Measurements from ENCODE around the gene SP3.

DNA sequence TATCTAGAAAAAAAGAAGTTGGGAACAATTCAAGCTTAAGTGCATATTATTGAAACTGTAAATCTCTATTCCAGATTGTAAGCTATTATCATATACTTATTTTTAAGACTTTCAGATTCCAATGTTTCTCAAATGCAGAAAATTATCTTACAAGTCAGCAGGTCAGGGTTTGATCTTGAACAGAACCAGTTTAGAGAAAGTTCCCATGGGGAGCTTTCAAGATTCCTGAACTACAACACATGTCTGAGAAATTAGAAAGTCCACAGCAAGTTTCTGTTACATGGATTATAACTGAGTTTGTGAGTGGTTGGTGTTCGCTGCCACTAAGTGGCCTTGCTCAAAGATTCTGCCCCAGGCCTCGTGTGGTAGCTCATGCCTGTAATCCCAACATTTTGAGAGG is 31.6 kb upstream of the SP3 start:
- TF ChIP-seq, protein P1, sequence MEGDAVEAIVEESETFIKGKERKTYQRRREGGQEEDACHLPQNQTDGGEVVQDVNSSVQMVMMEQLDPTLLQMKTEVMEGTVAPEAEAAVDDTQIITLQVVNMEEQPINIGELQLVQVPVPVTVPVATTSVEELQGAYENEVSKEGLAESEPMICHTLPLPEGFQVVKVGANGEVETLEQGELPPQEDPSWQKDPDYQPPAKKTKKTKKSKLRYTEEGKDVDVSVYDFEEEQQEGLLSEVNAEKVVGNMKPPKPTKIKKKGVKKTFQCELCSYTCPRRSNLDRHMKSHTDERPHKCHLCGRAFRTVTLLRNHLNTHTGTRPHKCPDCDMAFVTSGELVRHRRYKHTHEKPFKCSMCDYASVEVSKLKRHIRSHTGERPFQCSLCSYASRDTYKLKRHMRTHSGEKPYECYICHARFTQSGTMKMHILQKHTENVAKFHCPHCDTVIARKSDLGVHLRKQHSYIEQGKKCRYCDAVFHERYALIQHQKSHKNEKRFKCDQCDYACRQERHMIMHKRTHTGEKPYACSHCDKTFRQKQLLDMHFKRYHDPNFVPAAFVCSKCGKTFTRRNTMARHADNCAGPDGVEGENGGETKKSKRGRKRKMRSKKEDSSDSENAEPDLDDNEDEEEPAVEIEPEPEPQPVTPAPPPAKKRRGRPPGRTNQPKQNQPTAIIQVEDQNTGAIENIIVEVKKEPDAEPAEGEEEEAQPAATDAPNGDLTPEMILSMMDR (IDR thresholded peaks at IDR 0.05): no peak
- TF ChIP-seq POLR2A (IDR thresholded peaks at IDR 0.05): no peak

Data from gastroesophageal sphincter (tissue), 3 donors.